GM18520 (cell line): ENCODE measurements around the gene CNTROB.

ENCODE experiments used
- ATAC-seq: cut with Tn5 transposase; IDR thresholded peaks from one replicate; pipeline ENCODE4 v1.9.1; 2021; ENCODE audit not compliant: unreplicated experiment

The CNTROB gene

DNA sequence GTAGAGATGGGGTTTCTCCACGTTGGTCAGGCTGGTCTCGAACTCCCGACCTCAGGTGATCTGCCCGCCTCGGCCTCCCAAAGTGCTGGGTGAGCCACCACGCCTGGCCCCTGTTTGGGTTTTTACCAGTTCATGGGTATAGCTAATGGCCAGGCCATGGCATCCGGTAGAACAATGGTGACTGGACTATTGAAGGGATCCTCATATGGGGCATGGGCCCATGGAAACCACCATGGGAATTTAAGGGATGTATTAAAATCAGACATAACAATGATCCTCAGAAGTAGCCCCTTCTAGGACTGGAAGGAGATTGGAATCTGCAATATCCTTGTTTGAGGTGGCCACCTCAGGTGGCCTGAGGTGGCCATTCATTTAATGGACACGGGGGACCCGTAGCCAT is 52.9 kb downstream of the CNTROB start:
- ATAC-seq: no peak

DNA sequence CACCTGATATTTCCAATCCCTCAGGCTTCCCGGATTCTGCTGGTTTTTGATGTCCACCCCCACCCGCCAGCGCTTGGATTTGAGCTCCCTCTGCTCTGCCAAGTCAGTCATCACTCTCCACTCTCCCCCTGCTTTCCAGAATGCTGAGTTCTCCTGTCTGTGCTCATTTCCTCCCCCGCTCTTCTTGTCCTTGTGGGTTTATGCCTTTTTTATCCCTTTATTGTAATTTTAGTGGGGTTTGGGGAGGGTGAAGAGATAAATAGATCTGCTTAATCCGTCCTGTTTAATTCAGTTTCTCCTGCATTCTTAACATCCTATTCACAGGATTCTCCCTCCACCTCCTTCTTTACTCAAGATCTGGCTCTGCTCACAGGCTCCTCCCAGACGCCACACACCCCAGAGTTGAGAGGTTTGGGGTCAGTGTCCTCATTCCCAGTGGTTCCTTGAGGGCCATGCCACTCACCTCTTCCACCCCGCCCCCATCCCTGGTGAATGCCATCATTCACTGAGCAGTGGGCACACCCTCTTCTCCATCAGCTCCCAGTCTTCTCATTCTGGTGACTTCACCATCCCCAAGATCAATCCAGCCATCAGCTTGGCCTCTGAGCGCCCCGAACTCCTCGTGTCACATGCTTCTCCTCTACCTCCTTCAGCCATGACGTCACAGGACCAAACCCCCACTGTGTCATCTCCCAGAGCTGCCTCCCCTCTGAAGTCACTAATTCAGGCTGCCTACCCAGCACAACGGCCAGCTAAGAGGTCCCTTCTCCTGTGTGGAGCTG is 55.3 kb downstream of the CNTROB start:
- ATAC-seq: no peak

DNA sequence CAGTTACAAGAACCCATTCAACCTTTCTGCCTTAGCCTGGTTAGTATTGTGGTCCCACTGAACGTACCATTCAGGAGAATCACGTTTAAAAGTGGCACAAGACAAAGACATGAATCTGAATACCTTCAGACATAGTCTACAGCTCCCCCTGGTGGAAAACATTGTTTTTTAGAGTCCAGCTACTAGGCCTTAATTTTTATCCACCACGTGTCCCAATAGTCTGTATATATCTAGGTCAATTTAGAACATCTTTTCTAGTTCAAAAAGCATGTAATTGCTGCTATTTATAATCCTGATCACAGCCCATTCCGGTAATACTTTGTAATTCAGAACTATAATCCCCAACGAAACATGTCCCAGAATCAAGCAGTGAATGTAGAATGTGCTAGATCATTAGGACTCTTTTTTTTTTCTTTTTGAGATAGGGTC is 56.8 kb downstream of the CNTROB start:
- ATAC-seq: no peak

DNA sequence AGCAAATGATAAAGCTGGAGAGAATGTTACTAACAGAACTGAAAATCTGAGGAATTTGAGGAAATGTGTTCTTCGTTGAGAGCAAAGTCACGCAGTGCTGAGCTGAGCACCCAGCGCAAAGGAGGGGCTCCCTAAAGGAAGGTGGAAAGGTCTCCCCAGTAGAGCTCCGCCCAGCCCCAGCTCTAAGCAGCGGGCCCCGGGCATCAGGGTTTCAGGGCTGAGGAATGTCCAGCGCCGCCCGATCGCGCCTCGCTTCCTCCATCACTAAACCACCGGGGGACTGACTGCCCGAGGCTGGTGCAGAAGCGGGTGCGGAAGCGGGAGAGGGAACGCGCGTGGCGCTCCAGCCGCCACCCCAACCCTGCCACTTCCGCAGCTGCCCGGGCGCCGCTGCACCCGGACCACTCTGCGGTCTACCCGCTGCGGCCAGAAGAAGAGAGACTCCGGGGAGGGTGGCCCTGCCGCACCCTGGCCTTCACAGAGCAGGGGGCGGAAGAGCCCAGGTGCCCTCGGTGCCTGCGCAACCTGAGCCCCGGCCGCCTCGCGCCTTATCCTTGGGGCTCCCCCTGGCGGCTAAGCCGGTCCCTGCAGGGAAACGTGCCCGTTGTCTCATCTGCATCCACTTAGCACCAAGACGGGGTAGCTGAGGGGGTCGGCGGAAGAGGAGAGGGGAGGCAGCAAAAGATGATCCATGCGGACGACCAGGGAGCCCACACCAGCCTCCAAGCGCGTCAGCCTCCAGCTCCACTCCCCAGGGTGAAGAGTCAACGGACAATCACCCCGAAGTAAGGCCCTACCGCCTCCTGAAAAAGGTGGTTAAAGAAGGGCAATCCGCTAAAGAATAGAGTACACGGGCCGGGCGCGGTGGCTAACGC is 58.0 kb downstream of the CNTROB start:
- peak; percentile 52 for ATAC-seq

DNA sequence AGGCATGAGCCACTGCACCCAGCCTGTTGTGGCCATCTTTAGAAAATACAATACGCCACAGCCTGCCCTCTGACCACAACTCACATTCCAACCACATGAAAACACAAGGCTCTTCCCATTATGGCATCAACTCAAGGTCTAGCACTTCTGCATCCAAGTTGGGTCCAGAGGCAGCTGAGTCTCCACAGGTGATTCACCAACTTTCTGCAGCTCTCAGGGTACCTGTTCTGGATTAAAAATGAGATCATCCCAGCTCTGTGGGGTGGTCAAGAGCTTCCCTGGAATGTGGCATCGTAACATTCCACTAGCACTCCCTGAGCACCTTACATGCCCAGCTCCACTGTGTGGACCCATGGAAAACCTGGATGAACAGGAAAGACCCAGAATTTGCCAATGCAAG is 60.5 kb downstream of the CNTROB start:
- no peak for ATAC-seq

DNA sequence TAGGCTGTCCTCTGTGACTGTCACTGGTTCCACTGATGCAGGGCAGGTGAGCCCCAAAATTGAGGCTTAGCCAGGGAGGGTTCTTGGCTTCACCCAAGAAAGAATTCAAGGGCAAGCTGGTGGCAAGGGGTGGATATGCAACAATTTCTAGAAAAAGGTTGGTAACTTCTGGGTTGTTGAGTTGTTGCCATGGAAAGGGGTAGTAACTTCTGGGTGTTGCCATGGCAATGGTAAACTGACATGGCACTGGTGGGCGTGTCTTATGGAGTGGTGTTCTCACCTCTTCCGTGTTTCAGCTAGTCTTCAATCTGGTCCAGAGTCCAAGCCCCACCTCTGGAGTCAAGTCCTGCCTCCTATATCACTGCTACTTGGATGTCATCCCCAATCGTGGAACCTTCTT is 60.9 kb downstream of the CNTROB start:
- ATAC-seq: no peak

DNA sequence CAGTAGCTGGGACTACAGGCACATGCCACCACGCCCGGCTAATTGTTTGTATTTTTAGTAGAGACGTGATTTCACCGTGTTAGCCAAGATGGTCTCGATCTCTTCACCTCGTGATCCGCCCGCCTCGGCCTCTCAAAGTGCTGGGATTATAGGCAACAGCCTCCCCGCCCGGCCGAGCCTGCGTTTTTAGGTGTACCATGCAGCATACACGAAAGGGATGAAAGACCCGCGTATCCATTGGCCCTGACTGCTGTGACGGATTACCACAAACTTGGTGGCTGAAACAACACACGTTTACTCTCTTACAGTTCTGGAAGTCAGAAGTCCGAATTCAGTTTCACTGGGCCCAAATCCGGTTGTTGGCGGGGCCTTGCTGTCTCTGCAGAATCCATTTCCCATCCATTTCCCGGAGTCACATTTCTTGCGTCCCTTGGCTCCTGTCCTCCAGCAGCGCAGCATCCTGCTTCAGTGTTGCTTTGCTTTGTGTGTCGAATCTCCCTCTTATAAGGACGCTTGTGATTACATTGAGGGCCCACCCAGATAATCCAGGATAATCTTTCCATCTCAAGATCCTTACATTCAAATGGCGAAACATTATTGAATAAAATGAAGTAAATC is 62.1 kb downstream of the CNTROB start:
- ATAC-seq: no peak

DNA sequence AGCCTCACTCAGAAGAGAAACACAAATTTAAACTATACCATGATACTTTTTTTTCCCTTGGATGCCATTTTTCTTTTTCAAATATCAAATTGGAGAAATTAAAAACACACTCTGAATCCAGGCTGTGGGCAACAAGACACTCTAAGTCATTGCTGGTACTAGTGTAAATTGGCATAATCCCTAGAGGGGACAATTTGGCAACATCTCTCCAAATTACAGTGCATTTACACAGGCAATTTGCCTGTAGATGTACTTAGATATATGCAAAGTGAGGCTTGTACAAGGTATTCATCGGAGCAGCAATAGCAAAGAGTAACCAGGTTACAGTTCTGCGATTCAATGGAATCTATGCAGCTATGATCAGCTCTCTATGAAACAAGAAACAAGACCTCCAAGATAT is 63.7 kb downstream of the CNTROB start:
- ATAC-seq: no peak

DNA sequence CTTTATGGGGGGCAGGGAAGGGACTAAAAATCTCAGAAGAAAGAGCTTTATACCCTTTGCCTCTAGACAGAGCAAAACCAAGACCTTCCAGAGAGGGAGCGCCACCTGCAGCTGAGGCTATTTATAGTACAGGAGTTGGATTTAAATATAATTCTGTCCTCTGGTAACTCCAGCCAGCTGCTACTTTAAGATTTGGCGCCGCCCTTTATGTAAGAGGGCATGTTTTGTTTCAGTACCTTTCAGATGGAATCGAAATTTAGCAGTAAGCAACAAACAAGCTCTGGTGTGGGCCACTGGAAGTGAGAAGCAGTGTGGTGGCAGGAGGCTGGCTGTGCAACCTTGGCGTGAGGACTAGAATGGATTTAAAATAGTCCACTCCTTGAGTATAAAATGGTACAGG is 65.2 kb downstream of the CNTROB start:
- no peak for ATAC-seq
